HG03460 (cell line): Measurements from ENCODE around the gene GRIK1.

Experiments used
- ATAC-seq: cut with Tn5 transposase; IDR thresholded peaks from one replicate; pipeline ENCODE4 v1.9.1; 2021; ENCODE audit not compliant: unreplicated experiment

GRIK1 gene

GRCh38 chr21:29499229-29499628 lies 440.6 kb downstream of the GRIK1 start:
- no peak for ATAC-seq

GRCh38 chr21:29496337-29496736 lies 443.5 kb downstream of the GRIK1 start:
- no peak for ATAC-seq

GRCh38 chr21:29490016-29490415 lies 449.8 kb downstream of the GRIK1 start:
- no peak for ATAC-seq

GRCh38 chr21:29487154-29487553 lies 452.6 kb downstream of the GRIK1 start:
- ATAC-seq, result no peak
